GM21447 (cell line): ENCODE data around the gene CNTN4.
A peak's percentile ranks its signal among the peaks of the same experiment; 100 is the strongest.
"Not testable (repeated sequence)": the region's sequence is repeated elsewhere in the genome, so short reads cannot be mapped to it uniquely, and the experiment has no call there.

Experiments used
- ATAC-seq: cut with Tn5 transposase; IDR thresholded peaks from one replicate; pipeline ENCODE4 v1.9.1; 2021; ENCODE audit not compliant: unreplicated experiment

The CNTN4 gene

GRCh38 chr3:2940062-2940461, 841.4 kb downstream of the CNTN4 start:
- no peak for ATAC-seq

- peak; percentile 92 for ATAC-seq
Measured at GRCh38 chr3:2944628-2945027, 846.0 kb downstream of the CNTN4 start.

GRCh38 chr3:2945121-2945520, 846.5 kb downstream of the CNTN4 start:
- ATAC-seq: no peak

- no peak for ATAC-seq
Measured at GRCh38 chr3:2947536-2947935, 848.9 kb downstream of the CNTN4 start.

- ATAC-seq: no peak
Measured at GRCh38 chr3:2948882-2949281, 850.2 kb downstream of the CNTN4 start.

GRCh38 chr3:2950159-2950558, 851.5 kb downstream of the CNTN4 start:
- ATAC-seq: no peak

GRCh38 chr3:2957115-2957514, 858.4 kb downstream of the CNTN4 start:
- ATAC-seq: no peak

GRCh38 chr3:2958551-2958950, 859.9 kb downstream of the CNTN4 start:
- no peak for ATAC-seq

GRCh38 chr3:2961576-2961975, 862.9 kb downstream of the CNTN4 start:
- ATAC-seq: no peak

GRCh38 chr3:2967871-2968270, 869.2 kb downstream of the CNTN4 start:
- ATAC-seq: no peak

- ATAC-seq: no peak
Measured at GRCh38 chr3:2968475-2968874, 869.8 kb downstream of the CNTN4 start.

GRCh38 chr3:2976212-2976611, 877.5 kb downstream of the CNTN4 start:
- ATAC-seq: no peak

- no peak for ATAC-seq
Measured at GRCh38 chr3:2976796-2977195, 878.1 kb downstream of the CNTN4 start.

GRCh38 chr3:2978977-2979732, 880.5 kb downstream of the CNTN4 start:
- ATAC-seq: no peak

- no peak for ATAC-seq
Measured at GRCh38 chr3:2984005-2984830, 885.6 kb downstream of the CNTN4 start.

- ATAC-seq: no peak
Measured at GRCh38 chr3:2984831-2985220, 886.2 kb downstream of the CNTN4 start.

- ATAC-seq: no peak
Measured at GRCh38 chr3:2985479-2985878, 886.8 kb downstream of the CNTN4 start.

GRCh38 chr3:2992534-2992933, 893.9 kb downstream of the CNTN4 start:
- no peak for ATAC-seq

- ATAC-seq: not testable (repeated sequence)
Measured at GRCh38 chr3:2993130-2993529, 894.5 kb downstream of the CNTN4 start.

GRCh38 chr3:2993736-2994135, 895.1 kb downstream of the CNTN4 start:
- ATAC-seq: no peak

- ATAC-seq: no peak
Measured at GRCh38 chr3:2995195-2995594, 896.5 kb downstream of the CNTN4 start.

- no peak for ATAC-seq
Measured at GRCh38 chr3:3005146-3005744, 906.6 kb downstream of the CNTN4 start.
